H9 (cell line): ENCODE results near the gene SHISA9. TPM values are rescaled to one million over a fixed set of nuclear protein-coding genes. Genes with fewer than 3 reads are reported as not detected.

Source experiments
- DNase-seq: peaks from one replicate; pipeline ENCODE4 v3.0.0-alpha.2; 2017
- H2AFZ ChIP-seq: one replicate; pipeline ENCODE4 v1.6.1; 2013; ENCODE audit warnings: mild to moderate bottlenecking, low read length, control low read depth, moderate library complexity
- H2AK5ac ChIP-seq: 2 replicates; pipeline ENCODE4 v1.6.1; 2013; ENCODE audit warnings: low read length, control low read depth, mixed read lengths; ENCODE audit not compliant: insufficient read length
- H2BK120ac ChIP-seq: one replicate; pipeline ENCODE4 v1.6.1; 2013; ENCODE audit warnings: low read depth, mild to moderate bottlenecking, low read length, control low read depth, inconsistent platforms; ENCODE audit not compliant: poor library complexity, severe bottlenecking
- H2BK12ac ChIP-seq: 2 replicates; pipeline ENCODE4 v1.6.1; 2013; ENCODE audit warnings: low read length, control low read depth, mixed read lengths, low read depth; ENCODE audit not compliant: insufficient read length
- H2BK15ac ChIP-seq: 2 replicates; pipeline ENCODE4 v1.6.1; 2013; ENCODE audit warnings: low read depth, low read length, control low read depth
- H2BK20ac ChIP-seq: one replicate; pipeline ENCODE4 v1.6.1; 2013; ENCODE audit warnings: low read depth, mild to moderate bottlenecking, low read length, control low read depth, inconsistent platforms; ENCODE audit not compliant: poor library complexity, severe bottlenecking
- H2BK5ac ChIP-seq: 2 replicates; pipeline ENCODE4 v1.6.1; 2013; ENCODE audit warnings: low read length, control low read depth, mixed read lengths; ENCODE audit not compliant: insufficient read length
- H3K14ac ChIP-seq: 2 replicates; pipeline ENCODE4 v1.6.1; 2013; ENCODE audit warnings: low read length, control low read depth; ENCODE audit not compliant: insufficient read depth
- H3K18ac ChIP-seq: 2 replicates; pipeline ENCODE4 v1.6.1; 2013; ENCODE audit warnings: low read depth, mild to moderate bottlenecking, mixed read lengths, low read length, control low read depth; ENCODE audit not compliant: insufficient read length
- H3K23ac ChIP-seq: 2 replicates; pipeline ENCODE4 v1.6.1; 2013; ENCODE audit warnings: low read length, control low read depth, mixed read lengths, low read depth; ENCODE audit not compliant: insufficient read length
- H3K23me2 ChIP-seq: 2 replicates; pipeline ENCODE4 v1.6.1; 2013; ENCODE audit warnings: low read depth, mild to moderate bottlenecking, mixed read lengths, low read length, control low read depth; ENCODE audit not compliant: insufficient read length, poor library complexity, severe bottlenecking
- H3K27ac ChIP-seq: 2 replicates; pipeline ENCODE4 v1.5.1; 2013; ENCODE audit warnings: low read length, control low read depth, mixed read lengths, low read depth; ENCODE audit not compliant: insufficient read length
- H3K27me3 ChIP-seq: 2 replicates; pipeline ENCODE4 v1.6.1; 2013; ENCODE audit warnings: low read length, control low read depth, inconsistent platforms; ENCODE audit not compliant: insufficient read depth
- H3K4ac ChIP-seq: 2 replicates; pipeline ENCODE4 v1.6.1; 2013; ENCODE audit warnings: low read depth, mild to moderate bottlenecking, control low read depth, inconsistent platforms, low read length, moderate library complexity
- H3K4me1 ChIP-seq: 2 replicates; pipeline ENCODE4 v1.6.1; 2013; ENCODE audit warnings: low read length, control low read depth, inconsistent platforms; ENCODE audit not compliant: insufficient read depth
- H3K4me2 ChIP-seq: 2 replicates; pipeline ENCODE4 v1.6.1; 2013; ENCODE audit warnings: low read length, control low read depth, mixed read lengths; ENCODE audit not compliant: insufficient read length, insufficient read depth
- H3K56ac ChIP-seq: 2 replicates; pipeline ENCODE4 v1.6.1; 2013; ENCODE audit warnings: low read depth, mild to moderate bottlenecking, mixed read lengths, low read length, control low read depth; ENCODE audit not compliant: insufficient read length
- H3K79me1 ChIP-seq: 2 replicates; pipeline ENCODE4 v1.6.1; 2013; ENCODE audit warnings: low read depth, mild to moderate bottlenecking, moderate library complexity, low read length, control low read depth, inconsistent platforms; ENCODE audit not compliant: insufficient read depth, poor library complexity, severe bottlenecking
- H3K79me2 ChIP-seq: 2 replicates; pipeline ENCODE4 v1.6.1; 2013; ENCODE audit warnings: low read length, control low read depth, inconsistent platforms; ENCODE audit not compliant: insufficient read depth
- H3K9ac ChIP-seq: 2 replicates; pipeline ENCODE4 v1.6.1; 2013; ENCODE audit warnings: low read length, control low read depth, mixed read lengths; ENCODE audit not compliant: insufficient read length; ENCODE audit errors: extremely low read depth
- H3K9me3 ChIP-seq: one replicate; pipeline ENCODE4 v1.6.1; 2013; ENCODE audit warnings: low read depth, low read length, inconsistent platforms; ENCODE audit not compliant: control insufficient read depth
- H3T11ph ChIP-seq: one replicate; pipeline ENCODE4 v1.6.1; 2013; ENCODE audit warnings: mild to moderate bottlenecking, low read length, control low read depth, inconsistent platforms
- H4K20me1 ChIP-seq: one replicate; pipeline ENCODE4 v1.6.1; 2013; ENCODE audit not compliant: control insufficient read depth, insufficient read length, insufficient read depth
- H4K5ac ChIP-seq: 2 replicates; pipeline ENCODE4 v1.6.1; 2013; ENCODE audit warnings: low read depth, mild to moderate bottlenecking, mixed read lengths, low read length, control low read depth; ENCODE audit not compliant: insufficient read length
- H4K8ac ChIP-seq: replicated peaks from 2 replicates; pipeline ENCODE4 v1.6.1; 2013; ENCODE audit warnings: low read length, control low read depth, mixed read lengths, low read depth; ENCODE audit not compliant: insufficient read length
- H4K91ac ChIP-seq: 2 replicates; pipeline ENCODE4 v1.6.1; 2013; ENCODE audit warnings: low read depth, mild to moderate bottlenecking, moderate library complexity, mixed read lengths, low read length, control low read depth; ENCODE audit not compliant: insufficient read length
- H3K27ac Mint-ChIP-seq, 3 experiments: 2 replicates in 2 of 3; 3 replicates in 1 of 3; pipeline ENCODE4 v1.8.0; 2020 to 2021; ENCODE audit warnings: mixed read lengths in 3 of 3, mild to moderate bottlenecking in 1 of 3, moderate library complexity in 1 of 3
- H3K27me3 Mint-ChIP-seq: 2 replicates; pipeline ENCODE4 v1.8.0; 2021; ENCODE audit warnings: low read depth, mild to moderate bottlenecking, moderate library complexity, mixed read lengths
- H3K36me3 Mint-ChIP-seq, 3 experiments: 2 replicates in 2 of 3; 3 replicates in 1 of 3; pipeline ENCODE4 v1.8.0; 2020 to 2021; ENCODE audit warnings: low read depth in 3 of 3, mixed read lengths in 3 of 3; ENCODE audit not compliant: insufficient read depth in 1 of 3
- H3K4me1 Mint-ChIP-seq, 2 experiments: 2 replicates each; pipeline ENCODE4 v1.8.0; 2020; ENCODE audit warnings: mixed read lengths in 2 of 2
- H3K4me3 Mint-ChIP-seq, 2 experiments: 2 replicates in 1 of 2; 3 replicates in 1 of 2; pipeline ENCODE4 v1.8.0; 2020 to 2021; ENCODE audit warnings: mild to moderate bottlenecking in 2 of 2, mixed read lengths in 2 of 2, moderate library complexity in 1 of 2
- H3K9me3 Mint-ChIP-seq, 2 experiments: 2 replicates in 1 of 2; 3 replicates in 1 of 2; pipeline ENCODE4 v1.8.0; 2020; ENCODE audit warnings: mild to moderate bottlenecking in 2 of 2, mixed read lengths in 2 of 2, moderate library complexity in 1 of 2
- WGBS: extraction: QIAGEN DNeasy Blood & Tissue Kit; methylation state at CpG from one replicate; pipeline ENCODE4 v1.1.7; 2013; ENCODE audit warnings: missing lambda C conversion rate, low lambda C conversion rate, mixed read lengths; ENCODE audit not compliant: insufficient read length; ENCODE audit errors: extremely low coverage; 5-methylcytosine and 5-hydroxymethylcytosine counted together
- total RNA-seq: library from RNA; stranded (reverse); gene quantifications from 2 replicates; pipeline ENCODE4 v1.2.1, GENCODE V29; 2021
- TF ChIP-seq, protein P1 (sequence below): fragments of 200-600 bp; sonication (generic); conservative IDR thresholded peaks from 3 replicates; pipeline ENCODE4 v1.8.0; 2021; ENCODE audit warnings: antibody characterized with exemption, mild to moderate bottlenecking

The SHISA9 gene
- total RNA-seq, 1 experiment from 2014 or later, result 7.0 TPM

DNA sequence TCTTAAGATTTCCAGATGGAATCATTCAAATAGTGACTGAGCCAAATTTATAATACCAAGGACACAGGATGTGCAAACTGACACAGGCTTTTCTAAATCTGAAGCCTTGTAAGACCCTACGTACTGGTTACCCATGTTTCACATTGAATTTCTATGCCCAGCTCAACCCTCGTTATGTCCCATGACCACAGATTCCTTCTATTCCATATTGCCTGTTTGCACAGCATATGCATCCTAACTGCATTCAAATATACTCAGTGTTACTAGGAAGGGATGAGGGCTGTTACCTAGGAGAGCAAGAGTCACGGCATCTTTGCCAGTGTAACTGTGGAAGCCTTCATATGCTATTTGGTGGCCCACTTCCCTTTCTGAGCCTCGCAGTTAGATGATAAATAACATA, 305.2 kb downstream of the SHISA9 start:
- Histone ChIP-seq H4K91ac (no peak overlapping the region), H3K18ac (no peak overlapping the region), H3K56ac (no peak overlapping the region), H2AFZ (no peak overlapping the region), H2BK5ac (no peak overlapping the region), H3K4me2 (no peak overlapping the region), H3K23ac (no peak overlapping the region), H3K14ac (no peak overlapping the region), H4K8ac (no peak overlapping the region), H3K23me2 (no peaks in the 10 kb centered on the region), H3K27me3 (no peaks in the 10 kb centered on the region; the same call in 1 of the 2 replicates), H3K4me1 (no peaks in the 10 kb centered on the region; the same call in 1 of the 2 replicates), H2BK120ac (no peak overlapping the region), H3K9ac (no peak overlapping the region), H3T11ph (no peak overlapping the region), H2AK5ac (no peak overlapping the region), H2BK12ac (no peak overlapping the region), H3K9me3 (no peaks in the 10 kb centered on the region), H4K5ac (no peak overlapping the region), H2BK15ac (no peak overlapping the region), H2BK20ac (no peak overlapping the region), H3K27ac (no peak overlapping the region), H4K20me1 (no peaks in the 10 kb centered on the region), H3K79me2 (no peaks in the 10 kb centered on the region), H3K79me1 (no peaks in the 10 kb centered on the region), H3K4ac (no peak overlapping the region)
- H3K9me3 Mint-ChIP-seq, result no peaks in the 10 kb centered on the region
- no peak overlapping the region for H3K4me3 Mint-ChIP-seq
- no peaks in the 10 kb centered on the region for H3K36me3 Mint-ChIP-seq
- WGBS, result no CpG with 5 or more reads among the region's 4 CpGs
- H3K4me1 Mint-ChIP-seq, result peaks cover 2 to 3% of the 10 kb centered on the region in 2 experiments; a peak in 2 of 4 replicates
- DNase-seq, result no peak
- TF ChIP-seq, protein P1, sequence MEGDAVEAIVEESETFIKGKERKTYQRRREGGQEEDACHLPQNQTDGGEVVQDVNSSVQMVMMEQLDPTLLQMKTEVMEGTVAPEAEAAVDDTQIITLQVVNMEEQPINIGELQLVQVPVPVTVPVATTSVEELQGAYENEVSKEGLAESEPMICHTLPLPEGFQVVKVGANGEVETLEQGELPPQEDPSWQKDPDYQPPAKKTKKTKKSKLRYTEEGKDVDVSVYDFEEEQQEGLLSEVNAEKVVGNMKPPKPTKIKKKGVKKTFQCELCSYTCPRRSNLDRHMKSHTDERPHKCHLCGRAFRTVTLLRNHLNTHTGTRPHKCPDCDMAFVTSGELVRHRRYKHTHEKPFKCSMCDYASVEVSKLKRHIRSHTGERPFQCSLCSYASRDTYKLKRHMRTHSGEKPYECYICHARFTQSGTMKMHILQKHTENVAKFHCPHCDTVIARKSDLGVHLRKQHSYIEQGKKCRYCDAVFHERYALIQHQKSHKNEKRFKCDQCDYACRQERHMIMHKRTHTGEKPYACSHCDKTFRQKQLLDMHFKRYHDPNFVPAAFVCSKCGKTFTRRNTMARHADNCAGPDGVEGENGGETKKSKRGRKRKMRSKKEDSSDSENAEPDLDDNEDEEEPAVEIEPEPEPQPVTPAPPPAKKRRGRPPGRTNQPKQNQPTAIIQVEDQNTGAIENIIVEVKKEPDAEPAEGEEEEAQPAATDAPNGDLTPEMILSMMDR, result no peak
- no peaks in the 10 kb centered on the region; the same call in 1 of the 2 replicates for H3K27me3 Mint-ChIP-seq
- H3K27ac Mint-ChIP-seq, result no peak overlapping the region
